Thyroid gland (tissue), 4 donors: ENCODE results near the gene KCNIP4.

Source experiments
- CTCF ChIP-seq, 6 experiments: fragments of 200-600 bp in 3 of 6; fragments of 450-650 bp in 3 of 6; sonication (generic) in 3 of 6; IDR thresholded peaks; one replicate each; pipeline ENCODE4 v1.5.1; 2016 to 2019; ENCODE audit warnings: antibody characterized with exemption in 6 of 6, mild to moderate bottlenecking in 2 of 6, inconsistent platforms in 1 of 6, moderate library complexity in 1 of 6
- POLR2A ChIP-seq, 2 donors: fragments of 450-650 bp; IDR thresholded peaks; one replicate each; pipeline ENCODE4 v1.6.1; 2017; ENCODE audit warnings: antibody characterized with exemption in 2 of 2, mild to moderate bottlenecking in 2 of 2, moderate library complexity in 1 of 2

GRCh38 chr4:21888195-21888976 is 60.2 kb downstream of the KCNIP4 start:
- no peak for TF ChIP-seq CTCF (IDR thresholded peaks at IDR 0.05)
- TF ChIP-seq POLR2A (IDR thresholded peaks at IDR 0.05): no peak
